Pancreas (tissue), 10 donors: Measurements from ENCODE around the gene CTR9. TPM values are rescaled to one million over a fixed set of nuclear protein-coding genes. Genes with fewer than 3 reads are reported as not detected.
"Not testable (repeated sequence)": the region's sequence is repeated elsewhere in the genome, so short reads cannot be mapped to it uniquely, and the experiment has no call there.

Source experiments
- ATAC-seq, 4 donors: fragments of 200-7000 bp; cut with Tn5 transposase; one replicate each; pipeline versions ENCODE4 v1.8.0 to v1.9.1; 2020; ENCODE audit warnings: mild to moderate bottlenecking in 4 of 4, moderate library complexity in 4 of 4
- DNase-seq, 6 donors: peaks; one replicate each; pipeline ENCODE4 v3.0.0-alpha.2; 2020
- FAIRE-seq: peaks from 2 replicates; lab custom pipeline; 2012; peaks lifted over from hg19 to GRCh38; lab: Jason Lieb, UNC
- H3K27ac ChIP-seq, 4 donors: fragments of 200-600 bp; sonication (generic); 1 replicate in 3 of 4; 2 replicates in 1 of 4; pipeline versions ENCODE4 v1.5.0 to v1.8.0; 2020
- H3K27me3 ChIP-seq, 4 donors: fragments of 200-600 bp; one replicate each; pipeline ENCODE4 v1.8.0; 2021
- H3K36me3 ChIP-seq, 3 donors: fragments of 200-600 bp; sonication (generic) in 1 of 3; one replicate each; pipeline versions ENCODE4 v1.5.0 to v1.8.0; 2020 to 2021
- H3K4me1 ChIP-seq, 3 donors: fragments of 200-600 bp; one replicate each; pipeline ENCODE4 v1.8.0; 2021
- H3K4me3 ChIP-seq, 4 donors: fragments of 200-600 bp; sonication (generic) in 2 of 4; one replicate each; pipeline versions ENCODE4 v1.5.0 to v1.8.0; 2020 to 2021
- H3K9me3 ChIP-seq, 4 donors: fragments of 200-600 bp; one replicate each; pipeline ENCODE4 v1.8.0; 2021
- CTCF ChIP-seq, 4 donors: fragments of 200-600 bp; sonication (generic) in 3 of 4; IDR thresholded peaks; one replicate each; pipeline versions ENCODE4 v1.5.0 to v1.8.0; 2021; ENCODE audit warnings: antibody characterized with exemption in 4 of 4
- WGBS, 2 donors: extraction: QIAGEN DNeasy Blood & Tissue Kit; methylation state at CpG; one replicate each; pipeline ENCODE4 v1.1.7; 2013; 5-methylcytosine and 5-hydroxymethylcytosine counted together
- intact Hi-C, 3 donors: fragments of 100-400 bp; cut with DNase I; formaldehyde crosslinking; loops; one replicate each; pipeline versions ENCODE4 v1.11.1 to v1.14.2; 2022
- polyA plus RNA-seq, 2 donors: library from polyadenylated mRNA; stranded (reverse); fragments of 200-250 nt; gene quantifications; one replicate each; pipeline ENCODE4 v1.2.3, GENCODE V29; 2013
- total RNA-seq, 6 donors: library from RNA; stranded (reverse); fragmentation: NEBNext Ultra II Directional in 4 of 6; extraction: Animal tissue kit (Norgen Biotek cat#: 25700) in 4 of 6; gene quantifications; one replicate each; pipeline versions ENCODE4 v1.2.1 to v1.2.4, GENCODE V29; 2021 to 2023
- donor health status: healthy with polysubstance abuse.
- donor health status: DM: no; HTN: no; CAD: no; lungs with moderate emphysema.
- donor health status: DM: no; HTN: no; CAD: no.
- donor health status: control.
- donor health status: control.
- donor health status: Bipolar disorder and iron deficiency.
- donor health status: DM: yes; HTN: yes; CAD: no.
- donor health status: DM: no; HTN: no; CAD: no.
- donor health status: DM: no; HTN: no; CAD: no.
- donor health status: DM: yes; HTN: yes; CAD: no.

CTR9 gene
- total and polyA plus RNA-seq, 8 donors: 6.8 to 15.8 (median 11.8) TPM

GRCh38 chr11:10813945-10814344 lies 62.9 kb downstream of the CTR9 start:
- FAIRE-seq: no peak
- DNase-seq: no peak
- Histone ChIP-seq H3K4me3 (no peak overlapping the region), H3K27ac (no peak overlapping the region), H3K27me3 (no peaks in the 10 kb centered on the region), H3K4me1 (peaks cover 0 to 8% (median 4%) of the 10 kb centered on the region in 3 donors), H3K36me3 (no peaks in the 10 kb centered on the region), H3K9me3 (no peaks in the 10 kb centered on the region)
- TF ChIP-seq CTCF (IDR thresholded peaks at IDR 0.05): no peak
- intact Hi-C loops: no loop called here
- ATAC-seq: no peak

GRCh38 chr11:10818594-10818993 lies 67.5 kb downstream of the CTR9 start:
- TF ChIP-seq CTCF (IDR thresholded peaks at IDR 0.05): no peak
- 73 to 76% methylated on average over 1 of the region's 1 CpG for WGBS, 2 donors
- no peak for ATAC-seq
- DNase-seq: no peak
- intact Hi-C loops: no loop called here
- Histone ChIP-seq H3K9me3 (no peaks in the 10 kb centered on the region), H3K36me3 (no peaks in the 10 kb centered on the region), H3K4me1 (no peaks in the 10 kb centered on the region), H3K4me3 (no peak overlapping the region), H3K27ac (no peak overlapping the region), H3K27me3 (no peaks in the 10 kb centered on the region)
- no peak for FAIRE-seq

GRCh38 chr11:10822491-10822890 lies 71.4 kb downstream of the CTR9 start:
- FAIRE-seq, intact Hi-C loops, H3K36me3 ChIP-seq, H3K4me3 ChIP-seq, H3K27me3 ChIP-seq, H3K9me3 ChIP-seq, H3K4me1 ChIP-seq, DNase-seq: not testable (repeated sequence)
- H3K27ac ChIP-seq: peak overlapping the region in 2 of 4 donors; percentile 63 to 66
- peak in 3 of 4 donors; percentile 14 to 43 (median 29) for ATAC-seq
- WGBS, 2 donors: 81 to 83% methylated on average over 3 of the region's 3 CpGs

GRCh38 chr11:10823152-10823579 lies 72.1 kb downstream of the CTR9 start:
- Histone ChIP-seq H3K9me3 (no peaks in the 10 kb centered on the region), H3K27me3 (no peaks in the 10 kb centered on the region), H3K27ac (peak overlapping the region in 3 of 4 donors; percentile 44 to 66 (median 63)), H3K4me1 (no peaks in the 10 kb centered on the region), H3K4me3 (no peak overlapping the region), H3K36me3 (no peaks in the 10 kb centered on the region)
- FAIRE-seq (no peak), DNase-seq (no peak), ATAC-seq (peak; percentile 56 to 85 (median 78))
- intact Hi-C loops: no loop called here
- no peak for TF ChIP-seq CTCF (IDR thresholded peaks at IDR 0.05)
- WGBS, 2 donors: 33 to 70% methylated on average over 2 of the region's 2 CpGs

GRCh38 chr11:10824888-10825287 lies 73.8 kb downstream of the CTR9 start:
- Histone ChIP-seq H3K9me3 (no peaks in the 10 kb centered on the region), H3K4me1 (no peaks in the 10 kb centered on the region), H3K36me3 (no peaks in the 10 kb centered on the region), H3K27ac (no peak overlapping the region), H3K4me3 (no peak overlapping the region), H3K27me3 (no peaks in the 10 kb centered on the region)
- ATAC-seq: no peak
- TF ChIP-seq CTCF (IDR thresholded peaks at IDR 0.05): no peak
- DNase-seq: no peak
- no peak for FAIRE-seq
- intact Hi-C loops: no loop called here
- WGBS, 2 donors: 75 to 82% methylated on average over 3 of the region's 3 CpGs
